ENCODE results near the gene LRRC32. TPM values are rescaled to one million over a fixed set of nuclear protein-coding genes. Genes with fewer than 3 reads are reported as not detected.

LRRC32 gene
- total RNA-seq, 1 donor from 2014 or later, result 0.77 TPM

DNA sequence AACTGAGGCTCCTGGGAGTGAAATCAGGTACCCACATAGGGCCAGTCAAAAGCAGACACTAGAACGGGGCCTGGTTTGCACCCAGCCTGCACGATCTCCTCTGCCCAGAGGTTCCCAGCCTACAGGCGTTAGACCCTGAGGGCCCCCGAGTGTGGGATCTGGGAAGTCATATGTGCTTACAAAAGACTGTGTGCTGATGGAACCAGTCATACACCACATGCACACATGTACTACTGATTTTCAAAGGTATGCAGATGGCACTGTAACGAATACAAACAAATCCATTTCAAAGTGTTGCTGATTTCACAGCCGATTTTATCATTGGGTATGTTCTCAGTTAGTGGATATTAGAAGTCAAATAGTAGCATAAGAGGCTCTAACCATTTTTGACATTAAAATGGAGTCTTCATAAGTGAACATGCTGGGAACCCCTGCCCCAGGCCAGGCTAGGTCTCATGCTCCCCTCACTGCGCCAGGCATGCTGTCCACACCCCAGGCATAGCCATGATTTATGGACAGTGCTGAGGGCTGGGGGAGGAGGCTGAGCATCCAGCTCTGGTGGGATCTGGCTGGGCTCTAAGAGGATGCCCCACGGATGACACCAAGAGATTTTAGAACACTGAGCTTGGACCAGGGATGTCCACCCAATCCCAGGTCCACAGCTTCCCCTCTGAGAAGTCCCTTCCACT, 38.6 kb upstream of the LRRC32 start:
- peaks cover 3% of the 10 kb centered on the region for H3K9me3 Mint-ChIP-seq

GRCh38 chr11:76707293-76707825, 36.8 kb upstream of the LRRC32 start:
- DNase-seq (ENCODE audit: low read depth, low spot score), result no peak
- Mint-ChIP-seq H3K27ac (ENCODE audit: unreplicated experiment) (no peak overlapping the region), H3K27me3 (ENCODE audit: low read depth) (no peaks in the 10 kb centered on the region), H3K4me1 (peaks cover 8% of the 10 kb centered on the region), H3K9me3 (peaks cover 3% of the 10 kb centered on the region), H3K36me3 (ENCODE audit: low read depth) (no peaks in the 10 kb centered on the region), H3K4me3 (no peak overlapping the region)
- no peak for TF ChIP-seq CTCF (conservative IDR thresholded peaks at IDR 0.05)

More for the DNA sequence above, 38.6 kb upstream of the LRRC32 start:
- no peak for DNase-seq (ENCODE audit: low read depth, low spot score)
- no peaks in the 10 kb centered on the region for H3K36me3 Mint-ChIP-seq (ENCODE audit: low read depth)
- no peaks in the 10 kb centered on the region for H3K27me3 Mint-ChIP-seq (ENCODE audit: low read depth)
- peaks cover 5% of the 10 kb centered on the region for H3K4me1 Mint-ChIP-seq
- H3K4me3 Mint-ChIP-seq, result no peak overlapping the region
- no peak overlapping the region for H3K27ac Mint-ChIP-seq (ENCODE audit: unreplicated experiment)
- TF ChIP-seq CTCF (conservative IDR thresholded peaks at IDR 0.05), result no peak

DNA sequence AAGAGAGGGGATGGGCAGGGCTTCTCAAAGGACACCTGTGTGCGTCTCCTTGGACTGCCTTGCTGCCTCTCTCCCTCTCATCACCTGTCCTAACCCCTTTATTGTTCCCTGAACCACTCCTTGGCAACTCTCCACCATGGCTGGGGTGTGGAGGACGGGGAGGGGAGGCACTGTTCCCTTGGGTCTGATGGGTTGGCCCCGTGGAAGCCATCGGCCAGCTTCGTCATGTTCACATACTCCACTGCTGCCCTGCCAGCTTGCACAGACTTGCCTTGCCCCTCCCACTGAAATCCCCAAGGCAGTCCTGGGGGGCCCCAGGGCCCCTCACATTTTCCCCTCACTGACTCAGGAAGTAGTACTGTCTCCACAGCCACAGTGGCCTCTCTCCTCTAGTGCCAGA, 36.1 kb upstream of the LRRC32 start:
- peaks cover 8% of the 10 kb centered on the region for H3K4me1 Mint-ChIP-seq
- no peaks in the 10 kb centered on the region for H3K36me3 Mint-ChIP-seq (ENCODE audit: low read depth)
- no peaks in the 10 kb centered on the region for H3K27me3 Mint-ChIP-seq (ENCODE audit: low read depth)
- H3K9me3 Mint-ChIP-seq, result peaks cover 3% of the 10 kb centered on the region
- H3K27ac Mint-ChIP-seq (ENCODE audit: unreplicated experiment), result no peak overlapping the region
- TF ChIP-seq CTCF (conservative IDR thresholded peaks at IDR 0.05), result no peak
- DNase-seq (ENCODE audit: low read depth, low spot score), result no peak
- no peak overlapping the region for H3K4me3 Mint-ChIP-seq

GRCh38 chr11:76705826-76706225, 35.3 kb upstream of the LRRC32 start:
- no peak for TF ChIP-seq CTCF (conservative IDR thresholded peaks at IDR 0.05)
- Mint-ChIP-seq H3K4me1 (peaks cover 8% of the 10 kb centered on the region), H3K4me3 (no peak overlapping the region), H3K27me3 (ENCODE audit: low read depth) (no peaks in the 10 kb centered on the region), H3K9me3 (peaks cover 3% of the 10 kb centered on the region), H3K27ac (ENCODE audit: unreplicated experiment) (no peak overlapping the region), H3K36me3 (ENCODE audit: low read depth) (no peaks in the 10 kb centered on the region)
- no peak for DNase-seq (ENCODE audit: low read depth, low spot score)

DNA sequence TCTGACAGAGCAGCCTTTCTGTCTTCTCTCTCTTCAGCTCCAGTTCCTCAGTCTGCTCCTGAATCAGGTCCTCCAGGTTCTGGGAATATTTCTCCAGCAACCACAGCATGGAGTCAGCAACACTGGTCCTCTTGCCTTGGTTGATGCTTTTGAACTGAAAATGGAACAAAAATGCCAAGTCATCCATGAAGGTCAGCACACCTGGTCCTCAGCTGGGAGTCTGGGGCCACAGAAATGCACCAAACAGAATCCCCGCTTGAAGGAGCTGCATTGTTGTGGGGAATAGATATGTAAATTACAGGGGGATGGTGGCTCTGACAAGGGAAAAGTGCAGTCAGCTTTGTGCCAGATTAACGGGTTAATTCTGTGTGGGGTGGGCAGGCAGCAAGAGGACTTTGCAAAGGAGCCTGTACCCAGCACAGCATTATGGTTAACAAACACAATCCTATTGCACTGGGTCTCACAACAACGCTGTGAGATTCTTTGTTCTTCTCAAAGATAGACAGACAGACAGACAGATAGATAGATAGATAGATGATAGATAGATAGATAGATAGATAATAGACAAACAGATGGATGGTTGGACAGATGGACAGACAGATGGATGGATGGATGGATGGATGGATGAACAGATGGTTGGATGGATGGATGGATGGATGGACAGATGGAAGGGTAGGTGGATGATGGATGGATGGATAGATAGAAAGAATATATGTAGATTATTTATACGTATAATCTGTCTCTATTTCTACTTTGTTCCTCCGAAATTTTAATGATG, 33.8 kb upstream of the LRRC32 start:
- DNase-seq (ENCODE audit: low read depth, low spot score), result no peak
- no peak overlapping the region for H3K4me3 Mint-ChIP-seq
- no peak for TF ChIP-seq CTCF (conservative IDR thresholded peaks at IDR 0.05)
- H3K4me1 Mint-ChIP-seq, result peaks cover 13% of the 10 kb centered on the region
- no peak overlapping the region for H3K27ac Mint-ChIP-seq (ENCODE audit: unreplicated experiment)
- H3K27me3 Mint-ChIP-seq (ENCODE audit: low read depth), result no peaks in the 10 kb centered on the region
- H3K36me3 Mint-ChIP-seq (ENCODE audit: low read depth), result no peaks in the 10 kb centered on the region
- H3K9me3 Mint-ChIP-seq, result peaks cover 3% of the 10 kb centered on the region
